Esophagus (tissue), 2 donors: ENCODE data around the gene ZNF565. TPM values are rescaled to one million over a fixed set of nuclear protein-coding genes. Genes with fewer than 3 reads are reported as not detected.
"Not testable (repeated sequence)": the region's sequence is repeated elsewhere in the genome, so short reads cannot be mapped to it uniquely, and the experiment has no call there.

Experiments used
- H3K27ac ChIP-seq, 2 donors: one replicate each; pipeline ENCODE4 v1.5.1; 2013; ENCODE audit warnings: low read depth in 2 of 2, mild to moderate bottlenecking in 2 of 2, inconsistent platforms in 1 of 2, low read length in 1 of 2, moderate library complexity in 1 of 2
- H3K27me3 ChIP-seq, 2 donors: one replicate each; pipeline ENCODE4 v1.6.1; 2013; ENCODE audit warnings: low read length in 2 of 2, control low read depth in 1 of 2, mild to moderate bottlenecking in 1 of 2; ENCODE audit not compliant: insufficient read depth in 2 of 2, control insufficient read depth in 1 of 2
- H3K36me3 ChIP-seq, 2 donors: one replicate each; pipeline ENCODE4 v1.6.1; 2013; ENCODE audit warnings: low read length in 1 of 2; ENCODE audit not compliant: control insufficient read depth in 2 of 2, insufficient read depth in 2 of 2
- H3K4me1 ChIP-seq, 2 donors: one replicate each; pipeline ENCODE4 v1.6.1; 2013; ENCODE audit warnings: low read length in 1 of 2; ENCODE audit not compliant: control insufficient read depth in 2 of 2, insufficient read depth in 2 of 2
- H3K4me3 ChIP-seq, 2 donors: one replicate each; pipeline ENCODE4 v1.5.1; 2013; ENCODE audit warnings: low read length in 2 of 2, mild to moderate bottlenecking in 2 of 2, low read depth in 1 of 2, moderate library complexity in 1 of 2
- H3K9me3 ChIP-seq, 2 donors: one replicate each; pipeline ENCODE4 v1.6.1; 2013; ENCODE audit warnings: mild to moderate bottlenecking in 2 of 2, low read depth in 1 of 2, low read length in 1 of 2, moderate library complexity in 1 of 2; ENCODE audit not compliant: control insufficient read depth in 2 of 2, insufficient read depth in 1 of 2
- WGBS, 2 donors: extraction: QIAGEN DNeasy Blood & Tissue Kit; methylation state at CpG; one replicate each; pipeline ENCODE4 v1.1.7; 2013; 5-methylcytosine and 5-hydroxymethylcytosine counted together
- polyA plus RNA-seq, 2 donors: library from polyadenylated mRNA; stranded (reverse); fragments of 200-250 nt; gene quantifications; one replicate each; pipeline ENCODE4 v1.2.3, GENCODE V29; 2013
- donor health status: healthy with polysubstance abuse.
- donor health status: Bipolar disorder and iron deficiency.

The ZNF565 gene
- polyA plus RNA-seq, 2 donors, result 1.9 to 3.5 TPM

- H3K27ac ChIP-seq, H3K36me3 ChIP-seq, H3K4me1 ChIP-seq, H3K27me3 ChIP-seq, H3K9me3 ChIP-seq, H3K4me3 ChIP-seq: not testable (repeated sequence)
- 75 to 82% methylated on average over 5 of the region's 5 CpGs for WGBS, 2 donors
Measured at GRCh38 chr19:36186722-36187121, 27.7 kb downstream of the ZNF565 start.

- peaks cover 6 to 7% of the 10 kb centered on the region in 2 donors for H3K36me3 ChIP-seq
- 85 to 86% methylated on average over 10 of the region's 10 CpGs for WGBS, 2 donors
Measured at GRCh38 chr19:36183245-36183628, 31.2 kb downstream of the ZNF565 start.

GRCh38 chr19:36182612-36183244, 31.7 kb downstream of the ZNF565 start:
- H3K27me3 ChIP-seq, result no peaks in the 10 kb centered on the region
- no peaks in the 10 kb centered on the region for H3K4me1 ChIP-seq
- H3K9me3 ChIP-seq, result no peaks in the 10 kb centered on the region
- no peak overlapping the region for H3K27ac ChIP-seq
- H3K36me3 ChIP-seq, result peaks cover 6 to 7% of the 10 kb centered on the region in 2 donors
- 84 to 85% methylated on average over 17 of the region's 17 CpGs for WGBS, 2 donors
- H3K4me3 ChIP-seq, result no peak overlapping the region

More at GRCh38 chr19:36183245-36183628, 31.2 kb downstream of the ZNF565 start:
- Histone ChIP-seq H3K9me3 (no peaks in the 10 kb centered on the region), H3K27me3 (no peaks in the 10 kb centered on the region), H3K27ac (no peak overlapping the region), H3K4me1 (no peaks in the 10 kb centered on the region), H3K4me3 (no peak overlapping the region)

GRCh38 chr19:36179077-36179476, 35.4 kb downstream of the ZNF565 start:
- H3K4me3 ChIP-seq, H3K4me1 ChIP-seq, H3K36me3 ChIP-seq, H3K27ac ChIP-seq, H3K27me3 ChIP-seq, H3K9me3 ChIP-seq: not testable (repeated sequence)
- WGBS, 2 donors, result 41 to 62% methylated on average over 2 of the region's 2 CpGs

GRCh38 chr19:36173846-36174245, 40.6 kb downstream of the ZNF565 start:
- not testable (repeated sequence) for H3K4me3 ChIP-seq, H3K9me3 ChIP-seq, H3K4me1 ChIP-seq, H3K27me3 ChIP-seq, H3K36me3 ChIP-seq, H3K27ac ChIP-seq
- 82 to 83% methylated on average over 8 of the region's 8 CpGs for WGBS, 2 donors

- Histone ChIP-seq H3K4me1 (peaks cover 0 to 4% of the 10 kb centered on the region in 2 donors), H3K27me3 (no peaks in the 10 kb centered on the region), H3K27ac (no peak overlapping the region), H3K9me3 (no peaks in the 10 kb centered on the region), H3K4me3 (no peak overlapping the region), H3K36me3 (no peaks in the 10 kb centered on the region)
- WGBS, 2 donors, result 90 to 91% methylated on average over 5 of the region's 5 CpGs
Measured at GRCh38 chr19:36172852-36173251, 41.6 kb downstream of the ZNF565 start.

- Histone ChIP-seq H3K4me1 (peaks cover 0 to 4% of the 10 kb centered on the region in 2 donors), H3K9me3 (no peaks in the 10 kb centered on the region), H3K36me3 (peaks cover 0 to 5% of the 10 kb centered on the region in 2 donors), H3K27ac (peak overlapping the region; percentile 43 to 84), H3K4me3 (no peak overlapping the region), H3K27me3 (no peaks in the 10 kb centered on the region)
- 37 to 38% methylated on average over 9 of the region's 9 CpGs for WGBS, 2 donors
Measured at GRCh38 chr19:36169084-36169760, 45.2 kb downstream of the ZNF565 start.

GRCh38 chr19:36163813-36164212, 50.7 kb downstream of the ZNF565 start:
- Histone ChIP-seq H3K9me3 (no peaks in the 10 kb centered on the region), H3K27ac (no peak overlapping the region), H3K27me3 (no peaks in the 10 kb centered on the region), H3K4me3 (no peak overlapping the region), H3K4me1 (no peaks in the 10 kb centered on the region), H3K36me3 (peaks cover 0 to 12% of the 10 kb centered on the region in 2 donors)
- WGBS, 2 donors, result 96 to 97% methylated on average over 12 of the region's 12 CpGs

- H3K27ac ChIP-seq, result peak overlapping the region; percentile 63 to 90
- H3K9me3 ChIP-seq, result no peaks in the 10 kb centered on the region
- peak overlapping the region in 1 of 2 donors; percentile 2 for H3K4me3 ChIP-seq
- H3K27me3 ChIP-seq, result no peaks in the 10 kb centered on the region
- H3K36me3 ChIP-seq, result peaks cover 0 to 9% of the 10 kb centered on the region in 2 donors
- no peaks in the 10 kb centered on the region for H3K4me1 ChIP-seq
- 55 to 63% methylated on average over 7 of the region's 7 CpGs for WGBS, 2 donors
Measured at GRCh38 chr19:36160821-36161596, 53.5 kb downstream of the ZNF565 start.
